ENCODE data around the gene SAXO2.
"Not testable (repeated sequence)": the region's sequence is repeated elsewhere in the genome, so short reads cannot be mapped to it uniquely, and the experiment has no call there.

GRCh38 chr15:82248261-82248660 lies 14.4 kb upstream of the SAXO2 start:
- not testable (repeated sequence) for TF ChIP-seq POLR2A, CTCF (IDR thresholded peaks at IDR 0.05)
